ENCODE data around the gene NFIX. TPM values are rescaled to one million over a fixed set of nuclear protein-coding genes. Genes with fewer than 3 reads are reported as not detected.
A peak's percentile ranks its signal among the peaks of the same experiment; 100 is the strongest.

The NFIX gene
- polyA plus RNA-seq, 3 donors: 0.25 to 3.7 (median 0.90) TPM

- H3K27me3 Mint-ChIP-seq (ENCODE audit: low read depth in 3 of 3): peaks cover 37 to 42% (median 39%) of the 10 kb centered on the region in 3 donors
- no peak overlapping the region for H3K27ac ChIP-seq (ENCODE audit: low read depth in 1 of 2, low read length in 2 of 2)
- H3K4me1 ChIP-seq (ENCODE audit: control insufficient read depth in 1 of 2, insufficient read depth in 2 of 2, low read length in 2 of 2): peaks cover 24 to 36% of the 10 kb centered on the region in 2 donors
- intact Hi-C loops (cut with micrococcal nuclease): no loop called here
- H3K4me3 Mint-ChIP-seq: peak overlapping the region; percentile 85 to 92
- peaks cover 10 to 23% of the 10 kb centered on the region in 2 donors for H3K27me3 ChIP-seq (ENCODE audit: control insufficient read depth in 2 of 2, insufficient read depth in 2 of 2, low read length in 2 of 2)
- peaks cover 12 to 20% of the 10 kb centered on the region in 2 donors for H3K36me3 Mint-ChIP-seq
- H3K4me3 ChIP-seq (replicated peaks in 1 of 3; ENCODE audit: low read depth in 2 of 3, low read length in 3 of 3): peak overlapping the region; percentile 33 to 81 (median 39)
- peaks cover 0 to 8% (median 5%) of the 10 kb centered on the region in 7 donors for H3K9me3 Mint-ChIP-seq
- whole genome bisulfite sequencing (ENCODE audit: insufficient coverage): under 1% methylated on average over 18 of the region's 30 CpGs
- H3K9me3 ChIP-seq (replicated peaks in 1 of 2; ENCODE audit: control insufficient read depth in 1 of 2, insufficient read depth in 1 of 2, low read length in 2 of 2): no peaks in the 10 kb centered on the region
- H4K20me1 ChIP-seq (ENCODE audit: insufficient read depth, low read length): peaks cover 10% of the 10 kb centered on the region
- no peak for DNase-seq
- peaks cover 33% of the 10 kb centered on the region for H3K4me1 Mint-ChIP-seq
- H3K79me2 ChIP-seq (ENCODE audit: insufficient read depth, low read length): no peaks in the 10 kb centered on the region
- H2AFZ ChIP-seq (ENCODE audit: insufficient read depth, low read depth, low read length, poor library complexity, severe bottlenecking): peak overlapping the region; percentile 63
- no peak for TF ChIP-seq CTCF (IDR thresholded peaks at IDR 0.05)
- H3K36me3 ChIP-seq (replicated peaks in 1 of 2; ENCODE audit: control insufficient read depth in 1 of 2, insufficient read depth in 2 of 2, low read length in 2 of 2): no peaks in the 10 kb centered on the region
- H3K4me2 ChIP-seq (replicated peaks; ENCODE audit: extremely low read depth, low read length, poor library complexity, severe bottlenecking): peak overlapping the region; percentile 92
- peak overlapping the region in 2 of 7 donors; percentile 11 to 28 for H3K27ac Mint-ChIP-seq
- H3K9ac ChIP-seq (ENCODE audit: insufficient read depth, low read length, poor library complexity, severe bottlenecking): peak overlapping the region; percentile 59
Measured at GRCh38 chr19:13022859-13023636, 27.8 kb downstream of the NFIX start.

GRCh38 chr19:13023656-13024055, 28.4 kb downstream of the NFIX start:
- Histone ChIP-seq H3K9ac (ENCODE audit: insufficient read depth, low read length, poor library complexity, severe bottlenecking) (no peak overlapping the region), H3K4me2 (replicated peaks; ENCODE audit: extremely low read depth, low read length, poor library complexity, severe bottlenecking) (peak overlapping the region; percentile 92), H3K4me3 (replicated peaks in 1 of 3; ENCODE audit: low read depth in 2 of 3, low read length in 3 of 3) (peak overlapping the region in 1 of 3 experiments; percentile 81), H3K9me3 (replicated peaks in 1 of 2; ENCODE audit: control insufficient read depth in 1 of 2, insufficient read depth in 1 of 2, low read length in 2 of 2) (no peaks in the 10 kb centered on the region), H3K4me1 (ENCODE audit: control insufficient read depth in 1 of 2, insufficient read depth in 2 of 2, low read length in 2 of 2) (peaks cover 24 to 36% of the 10 kb centered on the region in 2 donors), H3K27me3 (ENCODE audit: control insufficient read depth in 2 of 2, insufficient read depth in 2 of 2, low read length in 2 of 2) (peaks cover 10 to 23% of the 10 kb centered on the region in 2 donors), H3K79me2 (ENCODE audit: insufficient read depth, low read length) (no peaks in the 10 kb centered on the region), H3K27ac (ENCODE audit: low read depth in 1 of 2, low read length in 2 of 2) (no peak overlapping the region), H4K20me1 (ENCODE audit: insufficient read depth, low read length) (peaks cover 10% of the 10 kb centered on the region), H2AFZ (ENCODE audit: insufficient read depth, low read depth, low read length, poor library complexity, severe bottlenecking) (no peak overlapping the region), H3K36me3 (replicated peaks in 1 of 2; ENCODE audit: control insufficient read depth in 1 of 2, insufficient read depth in 2 of 2, low read length in 2 of 2) (no peaks in the 10 kb centered on the region)
- Mint-ChIP-seq H3K36me3 (peaks cover 12 to 20% of the 10 kb centered on the region in 2 donors), H3K9me3 (peaks cover 0 to 8% (median 5%) of the 10 kb centered on the region in 7 donors), H3K4me3 (peak overlapping the region; percentile 85 to 92), H3K4me1 (peaks cover 33% of the 10 kb centered on the region), H3K27me3 (ENCODE audit: low read depth in 3 of 3) (peaks cover 38 to 42% (median 39%) of the 10 kb centered on the region in 3 donors), H3K27ac (no peak overlapping the region)
- no peak for TF ChIP-seq CTCF (IDR thresholded peaks at IDR 0.05)
- no CpG with 5 or more reads among the region's 8 CpGs for WGBS (ENCODE audit: insufficient coverage)
- intact Hi-C loops (cut with micrococcal nuclease): no loop called here
- no peak for DNase-seq
